Measurements from ENCODE around the gene RP2.

RP2 gene

DNA sequence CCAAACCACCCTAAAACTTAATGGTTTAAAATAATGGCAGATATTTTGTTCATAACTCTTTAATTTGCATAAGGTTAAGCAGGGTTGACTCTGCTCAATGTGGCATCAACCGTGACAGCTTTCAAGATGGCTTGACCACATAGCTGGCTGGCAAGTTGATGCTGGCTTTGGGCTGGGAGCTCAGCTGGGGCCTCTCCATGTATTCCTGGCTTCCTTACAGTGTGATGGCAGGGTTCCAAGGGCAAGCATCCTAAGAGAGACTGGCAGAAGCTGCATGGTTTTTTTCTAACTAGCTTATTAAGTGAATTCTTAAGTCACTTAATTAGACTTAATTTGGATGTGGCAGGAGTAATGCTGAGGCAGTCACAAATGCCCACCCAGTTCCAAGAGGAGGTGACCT lies 4.5 kb downstream of the RP2 start:
- DNase-seq (ENCODE audit: low read depth in 2 of 2) = no peak

DNA sequence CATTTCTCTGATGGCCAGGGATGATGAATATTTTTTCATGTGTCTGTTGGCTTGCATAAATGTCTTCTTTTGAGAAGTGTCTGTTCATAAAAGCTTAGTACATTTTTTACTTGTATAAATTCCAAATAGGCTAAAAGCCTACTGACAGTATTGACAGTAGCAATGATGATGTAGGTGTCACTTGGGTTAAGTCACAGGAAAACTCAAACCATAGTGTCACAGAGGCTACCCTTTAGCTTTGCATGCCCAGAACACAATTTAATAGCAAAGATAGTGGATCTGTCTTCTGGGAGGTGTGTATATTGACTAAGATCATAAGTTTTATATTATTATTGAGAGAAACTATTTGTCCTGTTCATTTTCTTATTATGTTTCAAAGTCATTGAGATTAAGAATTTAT lies 8.1 kb downstream of the RP2 start:
- DNase-seq (ENCODE audit: low read depth in 2 of 2) = no peak

DNA sequence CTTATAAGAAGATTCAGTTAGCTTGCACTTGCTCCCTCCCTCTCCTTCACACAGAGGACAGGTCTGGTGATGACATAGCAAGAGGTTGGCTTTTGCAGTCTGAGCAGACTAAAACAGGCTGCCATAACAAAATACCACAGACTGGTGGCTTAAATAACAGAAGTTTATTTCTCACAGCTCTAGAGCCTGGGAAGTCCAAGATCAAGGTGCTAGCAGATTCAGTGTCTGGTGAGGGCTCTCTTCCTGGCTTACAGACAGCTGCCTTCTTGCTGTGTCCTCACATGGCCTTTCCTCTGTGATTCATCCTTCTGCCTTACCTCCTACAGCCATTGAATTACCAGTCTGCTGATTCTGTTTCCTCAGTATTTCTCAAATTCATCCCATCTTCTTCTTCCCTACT lies 13.1 kb downstream of the RP2 start:
- DNase-seq (ENCODE audit: low read depth in 2 of 2) = no peak

DNA sequence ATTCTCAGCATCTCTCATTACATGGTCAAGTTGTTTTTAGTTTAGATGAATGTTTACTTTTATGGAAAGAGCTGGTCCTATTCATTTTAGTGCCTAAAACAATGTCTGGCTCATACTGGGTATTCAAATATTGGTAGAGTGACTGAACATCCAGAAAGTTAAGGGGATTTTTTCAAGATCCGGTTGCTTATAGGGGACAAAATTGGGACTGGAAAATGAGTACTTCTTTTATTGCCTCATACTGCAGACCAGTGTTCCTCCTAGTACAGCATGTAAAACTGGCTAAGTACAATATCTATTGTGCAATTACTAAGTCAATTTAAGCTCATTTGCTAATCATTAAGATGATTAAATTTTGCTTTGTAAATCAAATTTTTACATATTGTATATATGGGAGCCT lies 13.9 kb downstream of the RP2 start:
- no peak for DNase-seq (ENCODE audit: low read depth in 2 of 2)

DNA sequence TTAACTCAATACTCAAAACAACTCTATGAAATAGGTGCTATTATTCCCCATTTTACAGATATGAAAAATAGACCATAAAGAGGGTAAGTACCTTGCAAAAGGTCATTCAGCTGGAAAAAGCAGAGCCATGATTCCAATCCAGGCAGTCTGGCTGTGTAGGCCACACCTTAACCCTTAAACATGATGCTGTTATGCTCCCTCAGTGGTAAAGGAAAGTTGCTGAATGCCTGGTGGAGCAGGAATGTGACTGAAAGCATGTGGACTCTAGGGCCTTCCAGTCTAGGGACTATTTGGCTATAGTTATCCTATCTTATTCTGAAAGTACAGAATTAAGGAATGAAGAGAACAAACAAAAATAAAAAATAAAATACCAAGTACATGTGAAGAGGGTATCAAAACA lies 19.6 kb downstream of the RP2 start:
- DNase-seq (ENCODE audit: low read depth in 2 of 2) = no peak

DNA sequence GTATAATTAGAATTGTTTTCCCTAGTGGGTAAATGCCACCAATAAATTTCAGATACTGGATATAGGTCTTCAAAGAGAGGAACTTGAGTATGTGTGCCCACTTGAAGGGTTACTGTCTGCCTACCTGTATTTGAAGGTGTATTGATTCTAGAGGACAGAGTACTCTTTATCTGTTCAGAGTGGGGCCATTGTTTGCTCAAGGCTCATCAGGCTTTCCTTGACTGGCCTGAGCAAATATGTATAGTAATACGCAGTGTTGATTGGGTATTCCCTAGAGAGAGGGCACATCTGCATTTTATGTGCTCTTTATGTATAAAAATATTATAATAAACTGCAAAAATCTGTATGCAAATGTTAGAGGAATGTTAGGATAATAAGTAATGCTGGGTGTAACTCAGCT lies 23.7 kb downstream of the RP2 start:
- no peak for DNase-seq (ENCODE audit: low read depth in 2 of 2)

DNA sequence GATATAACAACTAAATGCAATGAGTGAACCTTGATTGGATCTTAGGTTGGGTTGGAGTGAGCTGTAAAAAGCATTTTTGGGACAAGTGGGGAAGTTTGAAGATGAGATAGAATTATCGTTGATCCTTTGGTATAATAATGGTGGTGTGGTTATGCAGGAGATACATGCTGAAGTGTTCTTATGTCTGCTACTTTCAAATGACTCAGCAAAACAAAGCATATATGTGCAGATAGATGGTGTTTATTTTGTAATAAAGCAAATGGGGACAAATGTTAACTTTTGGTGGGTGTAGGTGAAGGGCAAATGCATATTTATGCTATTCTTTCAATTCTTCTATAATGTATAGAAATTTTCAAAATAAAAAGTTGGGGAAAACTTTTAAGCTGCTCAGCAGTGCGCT lies 26.2 kb downstream of the RP2 start:
- no peak for DNase-seq (ENCODE audit: low read depth in 2 of 2)

DNA sequence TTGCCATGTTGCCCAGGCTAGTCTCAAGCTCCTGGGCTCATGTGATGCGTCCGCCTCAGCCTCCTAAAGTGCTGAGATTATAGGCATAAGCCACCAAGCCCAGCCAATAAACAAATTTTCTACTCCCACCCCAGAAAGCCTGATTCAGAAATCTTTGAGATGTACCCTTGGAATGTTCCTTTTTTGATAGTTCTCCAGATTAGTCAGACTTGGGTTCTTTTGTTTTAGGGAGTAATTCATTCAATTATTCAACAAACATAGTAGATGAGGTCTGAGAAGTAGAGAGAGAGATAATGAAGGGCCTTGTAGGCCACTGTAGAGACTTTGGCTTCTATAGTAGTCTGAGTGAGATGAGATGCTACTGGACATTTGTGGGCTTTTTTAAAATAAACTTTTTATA lies 27.8 kb downstream of the RP2 start:
- no peak for DNase-seq (ENCODE audit: low read depth in 2 of 2)

DNA sequence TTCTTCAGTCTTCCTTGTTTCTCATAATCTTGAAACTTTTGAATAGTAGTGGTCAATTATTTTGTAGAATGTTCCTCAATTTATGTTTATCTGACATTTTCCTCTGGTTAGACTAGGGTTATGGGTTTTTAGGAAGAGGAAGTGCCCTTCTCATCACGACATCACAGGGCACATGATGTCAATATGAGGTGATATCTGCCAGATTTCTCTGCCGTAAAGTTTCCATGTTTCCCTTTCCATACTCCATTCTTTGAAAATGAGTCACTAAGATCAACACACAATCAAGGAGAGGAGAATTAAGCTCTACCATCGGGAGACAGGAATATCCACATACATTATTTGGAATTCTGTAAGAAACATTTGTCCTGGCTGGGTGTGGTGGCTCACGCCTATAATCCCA lies 28.4 kb downstream of the RP2 start:
- DNase-seq (ENCODE audit: low read depth in 2 of 2) = no peak

DNA sequence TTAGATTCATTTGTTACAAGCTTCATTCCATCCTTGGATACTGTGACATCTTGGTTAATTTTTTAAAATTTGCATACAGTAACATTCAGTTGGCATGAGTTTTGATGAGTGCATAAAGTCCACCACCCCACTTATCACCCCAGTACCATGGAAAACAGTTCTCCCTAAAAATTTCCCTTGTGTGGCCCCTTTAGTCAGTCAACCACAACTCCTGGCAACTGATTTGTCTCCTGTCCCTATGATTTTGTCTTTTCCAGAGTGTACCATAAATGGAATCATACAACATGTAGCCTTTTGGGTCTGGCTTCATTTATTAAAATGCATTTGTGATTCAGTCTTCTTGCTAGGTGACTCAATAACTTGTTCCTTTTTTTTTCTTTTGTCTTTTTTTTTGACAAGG lies 29.9 kb downstream of the RP2 start:
- DNase-seq (ENCODE audit: low read depth in 2 of 2) = no peak

DNA sequence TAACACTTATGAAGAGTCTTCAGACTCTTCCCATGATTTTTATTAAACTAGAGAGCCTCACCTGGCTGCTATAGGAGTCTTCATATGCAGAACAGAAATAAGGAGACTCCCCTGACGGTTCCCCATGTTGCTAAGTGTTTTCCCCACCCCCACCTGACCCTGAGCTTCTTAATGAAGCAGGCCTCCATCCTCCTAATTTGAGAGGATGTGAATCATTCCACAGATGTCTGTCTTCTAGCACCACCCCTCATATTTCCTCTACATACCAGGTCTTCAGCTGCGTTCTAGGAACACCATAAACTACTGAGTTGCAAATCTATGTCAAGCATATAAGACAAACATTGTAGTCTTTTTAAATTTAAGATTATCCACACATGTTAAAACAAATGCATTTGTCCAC lies 36.9 kb downstream of the RP2 start:
- DNase-seq (ENCODE audit: low read depth in 2 of 2) = no peak

DNA sequence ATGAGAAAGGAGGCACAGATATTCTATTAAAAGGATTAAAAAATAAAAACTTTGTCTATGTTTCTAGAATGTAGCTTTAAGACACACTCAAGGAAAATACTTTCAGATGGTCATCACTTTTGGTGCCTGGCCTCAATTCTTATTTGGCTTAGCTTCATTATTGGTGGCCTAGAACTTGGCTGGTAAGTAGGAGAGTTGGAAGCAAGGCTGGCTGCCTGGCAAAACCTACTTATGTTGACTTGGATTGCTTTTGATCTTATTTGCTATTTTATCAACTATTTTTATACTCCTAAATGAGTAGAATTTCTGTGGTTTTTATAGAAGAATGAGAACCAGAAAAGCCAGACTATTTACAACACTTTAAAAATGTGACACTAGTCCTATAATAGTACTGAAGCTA lies 40.1 kb downstream of the RP2 start:
- DNase-seq (ENCODE audit: low read depth in 2 of 2) = no peak

DNA sequence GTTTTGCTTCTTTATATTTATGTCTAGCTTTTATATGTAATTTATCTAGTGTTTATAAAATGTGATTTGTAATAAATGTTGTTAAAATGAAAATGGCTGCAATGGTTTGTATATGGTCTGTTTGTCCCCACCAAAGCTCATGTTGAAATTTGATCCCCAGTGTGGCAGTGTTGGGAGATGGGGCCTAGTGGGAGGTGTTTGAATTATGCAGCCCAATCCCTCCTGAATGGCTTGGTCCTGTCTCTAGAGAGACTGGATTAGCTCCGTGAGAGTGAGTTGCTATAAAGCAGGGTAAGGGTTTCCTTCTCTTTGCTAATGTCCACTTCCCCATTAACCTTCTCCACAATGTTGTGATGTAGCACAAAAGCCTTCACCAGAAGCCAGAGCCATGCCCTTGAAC lies 45.4 kb downstream of the RP2 start:
- DNase-seq (ENCODE audit: low read depth in 2 of 2) = no peak

DNA sequence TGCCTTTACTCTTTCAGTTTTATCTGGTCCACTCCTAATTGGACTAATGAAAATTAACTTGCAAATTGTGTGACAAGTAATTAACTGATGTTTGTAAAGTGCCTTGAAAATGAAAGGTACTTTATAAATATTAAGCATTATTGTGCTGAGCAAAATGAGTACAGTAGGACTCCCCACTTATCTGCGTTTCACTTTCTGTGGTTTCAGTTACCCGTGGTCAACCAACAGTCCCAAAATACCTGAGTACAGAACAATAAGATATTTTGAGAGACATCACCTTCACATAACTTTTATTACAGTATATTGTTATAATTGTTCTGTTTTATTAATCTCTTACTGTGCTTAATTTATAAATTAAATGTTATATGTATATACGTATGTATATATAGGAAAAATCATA lies 48.0 kb downstream of the RP2 start:
- no peak for DNase-seq (ENCODE audit: low read depth in 2 of 2)

DNA sequence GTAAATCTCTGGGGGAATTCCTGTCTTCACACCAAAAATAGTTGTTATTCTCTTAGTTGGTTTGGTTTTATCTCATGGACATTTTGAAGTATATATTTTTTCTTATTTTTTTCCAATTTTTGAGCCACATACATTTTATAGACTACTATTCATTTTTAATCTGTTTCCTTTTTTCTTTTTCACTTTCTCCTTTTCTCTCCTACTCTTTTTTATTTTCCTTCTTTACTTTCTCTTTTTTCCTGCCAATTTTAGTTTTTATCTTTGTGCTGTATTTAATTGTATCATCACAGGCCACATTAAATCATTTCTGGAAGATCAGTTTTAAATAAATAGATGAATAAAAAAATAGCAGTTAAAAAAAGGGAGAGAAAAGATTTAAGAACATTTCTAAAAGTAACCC lies 61.4 kb downstream of the RP2 start:
- no peak for DNase-seq (ENCODE audit: low read depth in 2 of 2)

DNA sequence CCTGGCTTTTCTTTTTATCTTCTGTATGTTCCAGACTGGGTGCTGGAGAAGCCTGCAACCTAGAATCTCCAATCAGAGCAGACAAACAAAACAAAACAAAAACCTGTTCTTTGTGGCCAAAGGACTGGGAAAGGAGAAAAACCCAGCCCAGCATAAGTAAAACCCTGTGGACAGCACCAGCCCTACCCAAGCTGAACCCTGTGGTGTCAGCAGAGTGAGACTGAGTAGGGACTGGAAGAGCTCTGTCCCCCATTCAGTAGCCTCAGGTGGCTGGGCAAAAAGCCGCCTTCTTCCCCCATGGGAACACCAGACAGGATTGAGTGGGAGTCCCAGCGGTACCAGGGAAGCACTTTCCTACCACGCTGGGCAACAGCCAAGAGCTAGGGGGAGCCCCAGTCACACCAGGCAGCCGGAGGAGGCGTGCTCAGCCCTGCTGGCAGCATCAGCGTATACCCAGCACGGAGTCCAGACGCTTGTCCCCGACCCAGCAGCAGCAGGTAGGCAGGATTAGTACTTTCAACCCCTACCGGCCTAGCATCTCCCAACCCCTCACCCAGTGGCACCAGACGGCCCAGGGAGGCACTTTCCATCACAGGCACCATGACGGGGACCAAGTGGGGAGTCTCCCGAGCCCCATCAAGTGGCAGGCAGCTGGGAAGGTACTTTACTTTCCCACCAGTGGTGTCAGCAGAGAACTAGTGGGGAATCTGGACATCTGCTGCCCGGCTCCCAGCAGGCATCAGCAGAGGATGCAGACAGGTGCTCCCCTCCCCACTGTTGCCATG lies 66.8 kb downstream of the RP2 start:
- DNase-seq (ENCODE audit: low read depth in 2 of 2) = peak; percentile 2 to 8

DNA sequence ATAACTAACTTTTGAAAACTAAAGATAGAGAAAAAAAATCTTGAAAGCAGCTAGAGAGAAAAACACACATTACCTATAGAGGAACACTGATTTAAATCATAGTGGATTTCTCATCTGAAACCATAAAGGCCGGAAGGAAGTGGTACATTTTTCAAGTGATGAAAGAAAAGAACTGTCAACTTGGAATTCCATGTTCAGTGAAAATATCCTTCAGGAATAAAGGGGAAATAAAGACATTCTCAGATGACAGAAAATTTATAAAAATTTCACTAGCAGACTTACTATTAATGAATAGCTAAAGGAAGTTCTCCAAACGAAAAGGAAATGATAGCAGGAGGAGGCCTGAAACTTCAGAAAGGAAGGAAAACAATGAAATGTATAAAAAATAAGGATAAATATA lies 67.8 kb downstream of the RP2 start:
- DNase-seq (ENCODE audit: low read depth in 2 of 2) = no peak

DNA sequence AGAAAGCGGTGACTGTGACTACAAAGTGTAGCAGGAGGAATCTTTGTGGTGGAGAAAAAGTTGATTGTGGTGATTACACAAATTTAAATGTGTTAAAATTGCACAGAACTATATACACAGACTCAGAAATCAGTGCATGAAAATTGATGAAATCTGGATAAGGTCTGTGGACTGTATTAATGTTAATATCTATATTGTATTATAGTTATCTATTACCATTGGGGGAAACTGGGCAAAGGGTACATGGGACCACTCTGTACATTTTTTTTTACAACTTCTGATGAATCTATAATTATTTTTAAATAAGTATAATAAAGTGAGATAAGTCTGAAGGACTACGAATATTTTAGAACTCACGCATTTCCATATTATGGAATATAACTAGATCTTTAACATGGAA lies 73.6 kb downstream of the RP2 start:
- DNase-seq (ENCODE audit: low read depth in 2 of 2) = no peak

DNA sequence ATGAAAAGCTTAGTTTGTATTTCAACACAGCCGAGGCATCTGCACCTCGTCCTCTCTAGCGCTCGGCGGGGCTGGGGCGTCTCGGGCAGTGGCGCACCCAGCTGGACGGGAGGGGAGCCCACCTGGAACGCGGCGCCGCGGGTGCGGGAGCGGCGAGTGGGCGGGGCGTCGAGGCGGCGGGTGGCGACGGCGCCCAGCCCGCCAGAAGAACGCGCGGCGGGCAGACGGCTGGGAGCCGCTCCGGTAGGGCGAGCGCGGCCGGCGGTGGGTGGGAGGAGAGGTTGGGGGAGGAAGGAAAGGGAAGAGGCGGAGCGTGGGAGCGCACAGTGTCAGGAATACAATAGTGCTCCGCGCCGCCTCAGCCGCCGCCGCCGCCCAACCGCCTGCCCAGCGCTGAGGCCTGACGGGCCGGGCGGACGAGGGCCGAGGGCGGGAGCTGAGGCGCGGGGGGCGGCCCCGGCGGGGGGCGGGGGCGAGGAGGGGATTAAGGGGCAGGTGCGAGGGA lies 75.3 kb downstream of the RP2 start, which contains the start of gene JADE3:
Gene JADE3, plus strand, starts transcription at position 324 of the 505 bp plus-strand sequence. CDS start 72,474 bp downstream, outside the sequence.
- DNase-seq (ENCODE audit: low read depth in 2 of 2) = no peak

DNA sequence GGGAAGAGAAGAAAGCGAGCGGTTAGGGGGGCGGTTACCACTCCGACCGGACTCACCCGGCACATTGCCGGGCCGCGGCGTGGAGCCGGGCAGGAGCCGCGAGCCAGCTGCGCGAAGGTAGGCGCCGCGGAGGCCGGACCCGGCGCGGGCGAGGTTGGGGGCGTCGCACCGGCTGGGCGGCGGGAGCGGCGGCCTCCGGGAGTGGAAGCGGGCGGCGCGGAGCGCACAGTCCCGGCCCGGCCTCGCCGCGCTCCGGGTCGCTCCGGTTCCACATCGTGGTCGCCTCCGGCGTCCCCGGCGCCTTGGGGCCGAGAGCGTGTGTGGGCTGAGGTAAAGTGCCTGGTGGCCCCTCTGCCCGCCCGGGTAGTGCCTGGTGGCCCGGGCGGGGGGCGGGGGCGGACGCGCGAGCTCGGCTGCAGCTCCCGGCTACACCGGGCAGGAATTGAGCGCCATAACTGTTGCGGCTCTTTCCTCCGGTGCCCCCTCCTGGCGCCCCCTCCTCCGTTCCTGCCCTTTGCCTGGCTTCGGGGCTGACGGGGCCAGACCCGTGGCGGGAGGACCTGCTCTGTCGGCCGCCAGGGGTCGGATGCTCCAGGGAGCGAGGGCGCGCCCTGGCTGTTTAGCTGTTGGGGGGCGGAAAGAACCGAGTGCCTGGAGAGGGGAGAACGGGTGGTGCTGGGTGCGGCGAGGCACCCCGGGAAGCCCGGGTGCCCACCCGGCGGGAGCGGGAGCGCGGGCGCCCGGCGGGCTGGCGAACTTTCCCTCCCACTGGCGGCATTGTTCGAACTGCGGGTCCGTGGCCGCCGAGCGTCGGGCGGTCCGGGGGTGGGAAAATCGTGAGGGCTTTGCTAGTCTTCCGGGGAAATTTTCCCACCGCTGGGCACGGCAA lies 76.0 kb downstream of the RP2 start:
- no peak for DNase-seq (ENCODE audit: low read depth in 2 of 2)

DNA sequence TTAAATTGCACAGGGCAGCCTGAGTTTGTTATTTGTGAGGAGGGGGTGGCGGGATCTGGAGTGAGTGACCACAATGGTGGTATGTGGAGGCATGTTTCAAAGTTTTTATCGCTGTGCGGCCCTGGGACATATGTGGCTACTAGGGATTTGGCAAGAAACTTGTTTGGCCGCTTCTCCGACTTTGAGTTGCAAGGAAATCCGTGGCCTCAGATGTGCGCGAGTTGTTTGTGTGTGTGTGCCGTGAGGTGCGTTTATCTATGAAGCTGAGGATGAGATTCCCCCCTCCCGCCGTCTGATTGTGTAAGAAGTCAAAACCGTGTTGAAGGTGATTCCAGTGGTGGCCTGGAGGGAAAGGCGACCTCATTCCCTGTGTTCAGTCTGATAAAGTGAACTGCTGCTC lies 76.8 kb downstream of the RP2 start:
- no peak for DNase-seq (ENCODE audit: low read depth in 2 of 2)

DNA sequence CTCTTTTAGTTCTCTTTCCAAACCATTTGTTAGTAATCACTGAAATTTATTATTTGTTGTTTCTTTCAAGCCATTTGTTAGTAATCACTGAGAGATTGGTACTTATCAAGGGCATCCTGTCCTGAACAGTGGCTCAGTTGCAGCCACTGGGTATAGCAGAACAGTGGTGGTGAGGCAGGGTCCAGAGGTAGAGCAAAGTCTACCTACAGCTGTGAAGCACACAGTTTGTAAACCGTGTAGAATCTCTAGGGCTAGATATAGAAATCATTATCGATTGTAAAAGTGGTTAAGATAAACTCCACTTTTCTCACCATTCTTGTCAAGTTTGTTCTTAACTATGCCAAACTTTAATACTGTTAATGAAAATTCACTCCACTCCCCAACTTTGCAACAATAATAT lies 79.4 kb downstream of the RP2 start:
- DNase-seq (ENCODE audit: low read depth in 2 of 2) = no peak

DNA sequence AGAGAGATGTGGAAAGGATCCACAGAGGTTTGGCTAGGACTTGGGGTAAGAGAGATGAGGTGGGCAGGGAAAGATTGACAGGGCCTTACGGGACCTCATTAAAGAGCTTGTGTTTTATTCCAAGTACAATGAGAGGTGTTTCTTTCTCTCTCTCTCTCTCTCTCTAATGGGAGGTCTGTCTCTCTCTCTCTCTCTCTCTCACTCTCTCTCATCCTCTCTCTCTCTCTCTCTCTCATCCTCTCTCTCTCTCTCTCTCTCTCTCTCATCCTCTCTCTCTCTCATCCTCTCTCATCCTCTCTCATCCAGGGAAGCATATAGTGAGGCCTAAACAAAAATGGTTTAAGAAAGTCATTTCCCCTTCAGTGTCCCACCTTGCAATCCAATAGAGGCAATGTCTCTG lies 80.8 kb downstream of the RP2 start:
- DNase-seq (ENCODE audit: low read depth in 2 of 2) = no peak

Measured in stimulated activated CD8-positive, alpha-beta memory T cell treated with anti-CD3 and anti-CD28 coated beads, Interleukin-15, amount 100 ng/mL, for 4 hours (primary cell).